GM23248 (cell line): ENCODE measurements around the gene SLC2A1.

Experiments
- EZH2 ChIP-seq: fragments of 200-600 bp; sonication (generic); IDR thresholded peaks from 2 replicates; pipeline ENCODE4 v1.6.1; 2018; ENCODE audit warnings: antibody characterized with exemption, mild to moderate bottlenecking; ENCODE audit not compliant: insufficient read depth, poor library complexity, severe bottlenecking
- EZH2phosphoT487 ChIP-seq: fragments of 200-600 bp; sonication (generic); IDR thresholded peaks from 2 replicates; pipeline ENCODE4 v1.6.1; 2018; ENCODE audit warnings: antibody characterized with exemption, moderate library complexity, mild to moderate bottlenecking, low read depth; ENCODE audit not compliant: insufficient read depth

- TF ChIP-seq EZH2, result no peak
- no peak for TF ChIP-seq EZH2phosphoT487
Measured at GRCh38 chr1:42983253-42983652, 24.6 kb upstream of the SLC2A1 start.
